NCI-H1694 (cell line): ENCODE data around the gene SH3TC1.

ENCODE experiments used
- DNase-seq: peaks from one replicate; lab custom pipeline; 2025; lab: John Stamatoyannopoulos, UW

The SH3TC1 gene

DNA sequence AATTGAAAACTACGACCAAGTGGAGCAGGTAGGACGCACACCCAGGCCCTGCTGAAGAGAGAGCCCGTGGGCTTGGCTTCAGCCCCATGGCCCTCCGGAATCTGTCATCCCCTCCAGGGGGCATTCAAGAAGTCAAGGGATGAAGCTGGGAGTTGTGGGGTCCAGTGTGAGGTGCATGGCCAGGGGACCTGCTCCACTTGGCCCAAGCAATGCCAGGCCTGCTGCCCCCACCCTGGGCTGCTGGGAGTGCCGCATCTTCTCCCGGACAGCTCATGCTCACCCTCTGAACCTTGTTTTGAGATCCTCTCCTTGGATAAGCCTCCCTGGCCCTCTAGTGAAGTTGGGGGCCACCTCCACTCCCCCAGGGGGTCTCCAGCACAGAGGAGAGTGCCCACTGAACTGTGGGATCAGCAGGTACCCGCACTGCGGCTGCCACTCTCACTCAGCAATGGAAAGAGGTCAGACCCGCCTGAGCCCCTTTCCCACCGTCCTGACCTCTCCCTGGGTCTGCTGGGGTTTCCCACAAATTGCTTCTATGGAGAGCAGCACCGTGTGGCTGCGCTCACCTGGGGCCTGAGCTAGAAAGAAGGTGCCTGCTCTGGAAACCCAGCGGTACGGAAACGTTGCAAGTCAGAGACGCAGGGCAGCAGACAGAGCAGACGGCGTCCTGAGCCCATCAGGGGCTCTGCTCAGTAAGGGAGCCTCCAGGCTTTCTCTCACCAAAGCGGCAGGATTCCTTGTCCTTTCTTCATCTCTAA, 35.5 kb upstream of the SH3TC1 start:
- no peak for DNase-seq

DNA sequence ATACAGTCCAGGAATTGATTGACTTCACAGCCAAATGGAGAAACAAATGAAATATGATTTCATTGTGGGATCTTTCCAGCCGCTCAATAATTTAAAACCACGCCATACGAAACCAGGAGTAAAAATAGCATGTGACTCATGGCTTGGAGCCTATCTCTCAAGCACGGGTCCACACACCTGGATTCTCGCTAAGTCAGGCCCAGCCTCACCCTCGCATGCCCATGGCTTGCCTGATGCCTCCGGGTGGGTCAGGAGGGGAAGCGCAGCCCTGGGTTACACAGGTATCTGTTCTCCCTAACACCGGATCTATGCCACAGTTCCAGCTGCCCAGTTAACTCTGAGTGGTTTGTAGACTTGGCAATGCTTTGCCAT, 34.9 kb upstream of the SH3TC1 start:
- no peak for DNase-seq

- DNase-seq, result no peak
Measured at GRCh38 chr4:8164687-8165086, 34.4 kb upstream of the SH3TC1 start.

DNA sequence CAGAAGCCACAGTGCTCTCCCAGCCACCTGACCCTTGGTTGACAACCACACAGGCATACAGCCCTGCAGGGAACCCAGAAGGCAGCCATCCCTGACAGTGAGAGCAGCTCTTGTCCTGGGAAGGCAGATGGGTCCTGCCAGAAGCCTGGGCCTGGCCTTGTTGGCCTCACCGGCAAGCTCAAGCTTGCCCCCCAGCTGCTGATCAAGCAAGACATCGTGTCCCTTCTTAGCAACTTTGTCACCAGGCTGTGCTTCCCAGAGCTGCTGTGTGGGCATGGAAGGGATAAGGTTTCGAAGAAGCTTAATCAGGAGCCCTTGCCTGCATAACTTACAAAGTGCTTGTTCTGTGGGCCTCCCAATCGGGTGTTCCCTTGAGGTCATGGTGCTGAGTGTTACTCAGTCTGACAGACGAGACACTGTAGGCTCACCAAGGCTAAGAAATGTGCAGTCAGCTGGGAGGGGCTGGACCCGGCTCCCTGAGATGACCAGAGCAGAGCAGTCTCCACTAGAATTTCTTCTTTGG, 33.7 kb upstream of the SH3TC1 start:
- DNase-seq, result no peak

DNA sequence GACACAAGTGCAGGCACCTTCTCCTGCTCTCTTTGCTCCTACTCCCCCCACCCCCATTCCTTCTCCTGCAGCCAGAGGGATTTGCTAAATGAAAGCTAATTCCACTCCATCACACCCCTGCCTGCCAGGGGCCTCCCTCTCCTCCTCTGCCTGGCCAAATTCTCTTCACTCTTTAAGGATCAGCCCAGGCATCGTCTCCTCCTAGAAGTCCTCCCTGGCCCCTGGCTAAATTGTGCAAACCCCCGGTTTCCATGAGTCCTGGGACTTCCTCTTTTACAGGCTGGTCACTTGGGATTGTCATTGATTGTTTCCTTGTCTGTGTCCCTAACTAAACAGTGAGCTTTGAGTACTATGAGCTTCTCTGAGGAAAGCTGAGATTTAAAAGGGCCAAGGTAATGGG, 31.8 kb upstream of the SH3TC1 start:
- no peak for DNase-seq

GRCh38 chr4:8167815-8168214, 31.3 kb upstream of the SH3TC1 start:
- no peak for DNase-seq

DNA sequence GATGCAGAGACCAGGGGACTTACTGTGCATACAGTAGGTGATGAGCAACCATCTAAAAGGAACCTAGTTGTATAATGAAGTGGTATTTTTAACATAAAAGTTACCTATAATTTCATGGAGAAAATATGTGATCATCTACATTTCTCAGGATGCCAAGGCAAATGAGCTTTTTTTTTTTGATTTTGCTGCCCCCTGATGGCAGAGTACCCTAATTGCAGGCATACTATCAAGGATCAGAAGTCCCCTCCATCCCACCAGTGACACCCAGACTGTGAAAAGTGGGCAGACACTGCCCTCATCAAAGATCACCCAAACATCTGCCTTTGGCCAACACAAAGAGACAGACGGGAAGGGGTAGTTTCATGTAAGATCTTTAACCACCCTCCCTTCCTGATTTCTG, 30.9 kb upstream of the SH3TC1 start:
- DNase-seq, result no peak

DNA sequence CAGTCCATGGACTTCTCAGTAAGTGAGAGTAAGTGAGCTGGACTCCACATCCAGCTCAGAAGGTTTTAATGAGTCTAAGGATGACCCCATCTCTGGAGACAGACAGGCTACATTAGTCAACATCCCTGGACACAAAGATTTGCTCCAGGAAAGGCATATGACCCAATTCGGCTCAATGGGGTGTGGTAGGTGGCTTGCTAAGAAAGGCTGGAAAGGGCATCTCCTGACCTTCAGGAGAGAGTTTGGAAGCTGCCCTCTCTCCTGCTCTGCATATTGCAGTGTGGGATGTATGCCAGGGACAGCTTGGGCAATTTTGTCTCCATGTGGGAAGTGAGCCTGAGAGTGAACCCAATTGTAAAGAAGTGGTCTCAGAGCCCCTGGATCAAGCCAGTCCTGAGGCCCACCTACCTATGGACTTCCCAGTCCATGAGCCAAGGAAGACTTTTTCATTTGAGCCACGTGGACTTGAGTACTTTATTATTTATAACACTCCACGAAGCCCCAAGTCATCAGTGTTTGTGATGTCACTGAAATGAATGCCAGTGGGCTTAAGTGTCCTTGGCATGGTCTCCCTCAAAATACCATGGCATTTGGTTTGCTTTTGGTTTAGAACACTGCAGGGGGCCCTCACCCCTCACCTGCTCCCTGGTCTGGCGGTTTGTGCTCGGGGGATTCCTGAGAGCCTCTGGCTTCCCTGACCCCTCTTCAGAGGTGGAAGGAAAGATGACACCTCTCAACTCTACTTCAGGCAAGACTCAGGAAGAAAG, 30.1 kb upstream of the SH3TC1 start:
- no peak for DNase-seq

GRCh38 chr4:8169763-8170162, 29.3 kb upstream of the SH3TC1 start:
- no peak for DNase-seq

GRCh38 chr4:8170341-8170740, 28.7 kb upstream of the SH3TC1 start:
- DNase-seq, result no peak

DNA sequence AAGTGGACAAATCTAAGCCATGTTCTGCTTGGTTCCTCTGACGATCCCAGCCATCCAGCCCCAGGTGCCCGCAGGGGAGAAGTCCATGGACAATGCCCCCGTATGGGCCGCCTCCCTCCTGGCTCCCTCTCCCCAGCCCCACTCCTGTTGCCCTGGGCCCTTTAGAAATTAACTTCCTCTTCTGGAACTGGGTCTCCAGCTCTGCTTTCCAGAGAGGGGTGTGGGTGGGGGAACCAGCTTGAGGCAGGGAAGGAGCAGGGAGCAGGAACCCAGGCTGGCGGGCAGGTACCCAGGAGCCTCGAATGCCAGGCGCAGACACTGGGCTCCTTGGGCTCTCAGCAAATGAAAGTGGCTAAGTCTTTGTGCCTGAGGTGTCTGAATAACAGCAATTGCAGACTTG, 27.8 kb upstream of the SH3TC1 start:
- no peak for DNase-seq

GRCh38 chr4:8171984-8172924, 26.8 kb upstream of the SH3TC1 start:
- no peak for DNase-seq

DNA sequence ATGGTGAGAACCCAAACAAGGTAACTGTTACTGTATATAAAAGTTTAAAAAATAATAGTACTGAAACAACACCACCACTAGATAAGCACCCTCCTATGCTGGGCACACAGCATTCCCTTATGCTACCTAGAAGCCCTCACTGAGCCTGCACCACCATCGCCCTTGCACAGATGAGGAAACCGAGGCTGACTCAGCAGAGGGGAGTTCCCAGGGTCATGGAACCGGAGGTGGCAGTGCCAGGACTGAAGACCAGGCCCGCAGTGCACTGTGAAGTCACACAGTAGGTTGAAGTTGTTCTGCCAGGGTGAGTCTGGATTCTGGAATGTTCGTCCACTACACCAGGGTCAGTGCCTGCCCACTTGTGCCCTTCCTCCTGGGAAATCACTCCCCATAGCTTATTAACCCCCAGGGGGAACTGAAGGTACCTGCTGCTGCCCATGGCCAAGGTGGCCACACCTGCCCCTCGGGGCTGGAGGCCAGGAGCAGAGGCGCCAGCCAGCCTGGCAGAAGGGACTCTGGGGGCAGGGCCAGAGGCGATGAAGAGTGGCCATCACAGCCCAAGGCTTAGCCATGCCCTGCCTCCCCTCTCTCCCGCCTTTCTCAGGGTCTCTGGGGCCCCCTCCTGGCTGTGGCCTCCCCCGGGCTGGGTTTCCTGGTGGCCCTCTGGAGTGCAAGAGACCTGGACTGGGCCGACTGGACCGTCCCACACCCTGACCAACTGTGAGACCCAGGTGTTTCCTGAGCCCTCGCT, 25.4 kb upstream of the SH3TC1 start:
- no peak for DNase-seq

DNA sequence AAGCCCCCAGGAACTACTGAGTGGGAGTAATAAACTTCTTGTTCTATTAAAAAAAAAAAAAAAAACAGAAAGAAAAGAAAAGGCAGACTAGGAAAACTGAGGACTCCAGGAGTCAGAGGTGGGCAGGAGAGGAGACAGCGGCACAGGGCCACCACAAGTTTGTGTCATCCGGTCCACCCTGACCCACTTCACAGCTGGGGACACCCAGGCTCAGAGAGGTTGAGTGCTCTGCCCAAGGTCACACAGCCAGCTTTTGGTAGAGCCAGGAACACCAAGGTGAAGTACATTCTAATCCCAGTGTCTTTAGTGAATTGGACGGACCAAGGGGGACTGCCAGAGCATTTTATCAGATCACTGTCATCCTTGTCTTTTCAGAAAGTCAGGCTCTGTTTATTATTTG, 24.1 kb upstream of the SH3TC1 start:
- DNase-seq, result no peak

DNA sequence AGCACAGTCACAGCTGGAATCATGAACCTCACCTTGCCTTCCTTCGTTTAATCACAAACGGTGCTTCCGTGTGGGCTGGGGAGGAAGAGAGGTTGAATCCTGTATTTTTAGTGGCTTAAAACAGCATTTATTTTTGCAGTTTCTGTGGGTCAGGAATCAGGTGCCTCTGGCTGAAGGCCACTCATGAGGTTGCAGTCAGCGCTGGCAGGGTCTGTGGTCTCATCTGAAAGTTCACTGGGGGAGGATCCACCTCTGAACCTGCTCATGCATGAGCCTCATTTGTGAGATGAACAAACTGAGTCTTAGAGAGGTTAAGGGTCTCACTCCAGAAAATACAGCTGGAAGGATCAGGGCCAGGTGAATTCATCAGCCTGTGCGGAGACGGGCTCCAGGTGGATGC, 23.4 kb upstream of the SH3TC1 start:
- no peak for DNase-seq

GRCh38 chr4:8176547-8177399, 22.3 kb upstream of the SH3TC1 start:
- peak; percentile 60 for DNase-seq

GRCh38 chr4:8177552-8177951, 21.5 kb upstream of the SH3TC1 start:
- DNase-seq, result no peak

DNA sequence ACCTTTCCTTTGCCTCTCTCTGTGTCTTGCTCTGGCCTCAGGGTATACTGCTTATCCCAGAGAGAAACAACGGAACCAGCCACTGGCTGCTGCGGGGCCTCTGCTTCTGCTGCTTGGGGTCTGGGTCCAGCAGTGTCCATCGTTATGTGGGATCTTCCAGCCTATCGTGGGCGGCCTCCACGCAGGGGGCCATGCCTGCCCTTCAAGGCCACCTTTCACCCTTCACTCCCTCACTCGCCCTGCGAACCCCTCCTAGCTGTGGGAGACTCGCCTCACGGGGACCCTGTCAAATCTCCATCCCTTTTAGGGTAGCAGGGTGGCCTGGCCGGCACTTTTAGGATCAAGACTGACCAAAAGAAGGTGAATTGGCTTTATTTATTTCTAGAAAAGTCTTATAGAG, 21.1 kb upstream of the SH3TC1 start:
- no peak for DNase-seq

DNA sequence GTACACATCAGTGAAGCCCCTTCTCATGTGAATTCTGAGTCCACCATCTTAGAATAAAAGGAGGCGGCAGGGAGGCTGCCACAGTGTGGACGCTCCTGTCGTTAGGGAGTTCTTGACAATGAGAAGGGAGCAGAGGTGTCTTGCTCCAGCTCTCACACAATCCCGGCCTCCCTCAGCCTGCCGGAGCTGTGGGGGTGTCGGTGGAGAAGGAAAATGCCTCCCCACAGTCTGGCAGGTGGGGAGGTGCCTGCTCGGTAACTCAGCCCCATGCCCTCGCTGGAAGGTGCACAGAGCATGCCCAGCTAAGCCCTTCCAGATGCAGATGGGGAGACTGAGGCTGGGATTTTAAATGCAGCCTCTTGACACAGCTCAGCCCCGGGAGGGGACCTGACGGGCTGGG, 20.0 kb upstream of the SH3TC1 start:
- DNase-seq, result no peak

GRCh38 chr4:8179771-8180170, 19.3 kb upstream of the SH3TC1 start:
- DNase-seq, result no peak
